CD4-positive, alpha-beta T cell (primary cell): ENCODE results near the gene MYH6. TPM values are rescaled to one million over a fixed set of nuclear protein-coding genes. Genes with fewer than 3 reads are reported as not detected.

ENCODE experiments used
- ATAC-seq: fragments of 200-7000 bp; cut with Tn5 transposase; one replicate; pipeline ENCODE4 v1.10.0; 2022; ENCODE audit warnings: mild to moderate bottlenecking; ENCODE audit not compliant: poor library complexity
- CTCF ChIA-PET: fragments of 350-600 bp; sonication (Branson Sonifier 250); formaldehyde crosslinking; loops from one replicate; lab custom pipeline; 2021; ENCODE audit warnings: antibody characterized with exemption, inconsistent platforms; lab: Charles Lee
- POLR2A ChIA-PET: fragments of 350-600 bp; sonication (Branson Sonifier 250); formaldehyde crosslinking; loops from one replicate; lab custom pipeline; 2021; ENCODE audit warnings: antibody characterized with exemption, inconsistent platforms; lab: Charles Lee
- DNase-seq, 14 experiments: peaks; one replicate each; pipeline ENCODE4 v3.0.0-alpha.2; 2013 to 2020; ENCODE audit warnings: mixed read lengths in 2 of 14
- H3K27ac ChIP-seq, 2 donors: one replicate each; pipeline versions ENCODE4 v1.5.1 to v1.7.0; 2013; ENCODE audit warnings: low read length in 2 of 2, low read depth in 1 of 2, mild to moderate bottlenecking in 1 of 2
- H3K27me3 ChIP-seq, 2 experiments: 1 replicate in 1 of 2; 2 replicates in 1 of 2; pipeline versions ENCODE4 v1.6.1 to v1.7.0; 2013; ENCODE audit warnings: low read length in 2 of 2, control low read depth in 1 of 2, mild to moderate bottlenecking in 1 of 2, moderate library complexity in 1 of 2; ENCODE audit not compliant: insufficient read depth in 2 of 2, control insufficient read depth in 1 of 2
- H3K36me3 ChIP-seq: one replicate; pipeline ENCODE4 v1.6.1; 2013; ENCODE audit warnings: low read length, control low read depth; ENCODE audit not compliant: insufficient read depth
- H3K4me1 ChIP-seq: one replicate; pipeline ENCODE4 v1.6.1; 2013; ENCODE audit warnings: low read length, control low read depth; ENCODE audit not compliant: insufficient read depth
- H3K4me3 ChIP-seq: one replicate; pipeline ENCODE4 v1.5.1; 2013; ENCODE audit warnings: mild to moderate bottlenecking, low read length, moderate library complexity
- H3K9me3 ChIP-seq, 2 experiments: 1 replicate in 1 of 2; 2 replicates in 1 of 2; pipeline versions ENCODE4 v1.6.1 to v1.7.0; 2013; ENCODE audit warnings: low read length in 2 of 2, mild to moderate bottlenecking in 2 of 2, control low read depth in 1 of 2, moderate library complexity in 1 of 2; ENCODE audit not compliant: control insufficient read depth in 1 of 2, insufficient read depth in 1 of 2
- H3K27ac Mint-ChIP-seq: one replicate; pipeline ENCODE4 v1.8.0; 2020; ENCODE audit warnings: mixed read lengths
- H3K27me3 Mint-ChIP-seq: one replicate; pipeline ENCODE4 v1.8.0; 2021; ENCODE audit warnings: mixed read lengths
- H3K36me3 Mint-ChIP-seq: one replicate; pipeline ENCODE4 v1.8.0; 2021; ENCODE audit warnings: low read depth, mixed read lengths
- H3K4me1 Mint-ChIP-seq: one replicate; pipeline ENCODE4 v1.8.0; 2021; ENCODE audit warnings: low read depth, mixed read lengths
- H3K4me3 Mint-ChIP-seq: one replicate; pipeline ENCODE4 v1.8.0; 2020; ENCODE audit warnings: mild to moderate bottlenecking, mixed read lengths
- H3K9me3 Mint-ChIP-seq: one replicate; pipeline ENCODE4 v1.8.0; 2020; ENCODE audit warnings: mixed read lengths
- intact Hi-C, 2 experiments: fragments of 100-400 bp; cut with DNase I in 1 of 2; cut with micrococcal nuclease in 1 of 2; formaldehyde crosslinking; loops; one replicate each; pipeline versions ENCODE4 v1.15.1 to v1.9.0; 2023 to 2025; cut with DNase I, micrococcal nuclease
- total RNA-seq, 174 experiments: library from RNA in 2 of 174; stranded (reverse) in 2 of 174; gene quantifications; one replicate each; pipeline ENCODE4 v1.2.3 and lab custom pipeline; 2021 to 2026
- TF ChIP-seq, protein P1 (sequence below): fragments of 200-600 bp; IDR thresholded peaks from one replicate; pipeline ENCODE4 v1.8.0; 2022; ENCODE audit warnings: antibody characterized with exemption, mild to moderate bottlenecking

MYH6 gene
- total RNA-seq, 2 experiments from 2014 or later, result not detected

DNA sequence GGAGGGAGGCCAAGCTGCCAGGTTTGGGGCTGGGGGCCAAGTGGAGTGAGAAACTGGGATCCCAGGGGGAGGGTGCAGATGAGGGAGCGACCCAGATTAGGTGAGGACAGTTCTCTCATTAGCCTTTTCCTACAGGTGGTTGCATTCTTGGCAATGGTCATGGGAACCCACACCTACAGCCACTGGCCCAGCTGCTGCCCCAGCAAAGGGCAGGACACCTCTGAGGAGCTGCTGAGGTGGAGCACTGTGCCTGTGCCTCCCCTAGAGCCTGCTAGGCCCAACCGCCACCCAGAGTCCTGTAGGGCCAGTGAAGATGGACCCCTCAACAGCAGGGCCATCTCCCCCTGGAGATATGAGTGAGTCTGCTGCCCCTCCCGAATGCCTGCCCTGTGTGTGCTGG lies 35.0 kb downstream of the MYH6 start:
- Histone ChIP-seq H3K27ac (no peak overlapping the region), H3K4me3 (no peak overlapping the region), H3K36me3 (no peaks in the 10 kb centered on the region), H3K4me1 (no peaks in the 10 kb centered on the region), H3K27me3 (peaks cover under 1 to 2% of the 10 kb centered on the region in 2 experiments), H3K9me3 (no peaks in the 10 kb centered on the region)
- CTCF ChIA-PET, result no interaction called here
- peaks cover 10% of the 10 kb centered on the region for H3K27me3 Mint-ChIP-seq
- no peaks in the 10 kb centered on the region for H3K9me3 Mint-ChIP-seq
- H3K36me3 Mint-ChIP-seq, result no peaks in the 10 kb centered on the region
- DNase-seq, result no peak
- H3K4me1 Mint-ChIP-seq, result no peaks in the 10 kb centered on the region
- POLR2A ChIA-PET, result no interaction called here
- H3K4me3 Mint-ChIP-seq, result no peak overlapping the region
- TF ChIP-seq, protein P1, sequence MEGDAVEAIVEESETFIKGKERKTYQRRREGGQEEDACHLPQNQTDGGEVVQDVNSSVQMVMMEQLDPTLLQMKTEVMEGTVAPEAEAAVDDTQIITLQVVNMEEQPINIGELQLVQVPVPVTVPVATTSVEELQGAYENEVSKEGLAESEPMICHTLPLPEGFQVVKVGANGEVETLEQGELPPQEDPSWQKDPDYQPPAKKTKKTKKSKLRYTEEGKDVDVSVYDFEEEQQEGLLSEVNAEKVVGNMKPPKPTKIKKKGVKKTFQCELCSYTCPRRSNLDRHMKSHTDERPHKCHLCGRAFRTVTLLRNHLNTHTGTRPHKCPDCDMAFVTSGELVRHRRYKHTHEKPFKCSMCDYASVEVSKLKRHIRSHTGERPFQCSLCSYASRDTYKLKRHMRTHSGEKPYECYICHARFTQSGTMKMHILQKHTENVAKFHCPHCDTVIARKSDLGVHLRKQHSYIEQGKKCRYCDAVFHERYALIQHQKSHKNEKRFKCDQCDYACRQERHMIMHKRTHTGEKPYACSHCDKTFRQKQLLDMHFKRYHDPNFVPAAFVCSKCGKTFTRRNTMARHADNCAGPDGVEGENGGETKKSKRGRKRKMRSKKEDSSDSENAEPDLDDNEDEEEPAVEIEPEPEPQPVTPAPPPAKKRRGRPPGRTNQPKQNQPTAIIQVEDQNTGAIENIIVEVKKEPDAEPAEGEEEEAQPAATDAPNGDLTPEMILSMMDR, result no peak
- no peak for ATAC-seq
- intact Hi-C loops, result no loop called here
- H3K27ac Mint-ChIP-seq, result no peak overlapping the region

DNA sequence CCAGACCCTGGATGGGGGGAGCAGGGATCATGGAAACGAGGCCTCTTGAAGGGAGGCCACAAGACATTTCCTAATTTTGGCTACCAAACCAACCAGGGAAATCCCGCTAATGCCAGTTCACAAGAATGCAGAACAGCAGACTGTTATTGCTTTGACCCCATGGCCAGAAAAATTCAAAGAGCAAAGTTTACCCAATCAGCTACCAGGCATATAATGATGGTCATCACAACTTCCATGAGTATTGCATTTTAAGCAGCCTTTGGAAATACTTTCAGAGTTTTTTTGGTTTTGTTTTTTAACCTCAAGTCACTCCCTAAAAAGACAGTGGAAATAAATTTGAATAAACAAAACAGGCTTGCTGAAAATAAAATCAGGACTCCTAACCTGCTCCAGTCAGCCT lies 35.6 kb downstream of the MYH6 start, which contains the start of gene IL25:
IL25 (plus strand) TSS at position 301 of the 400 bp plus-strand sequence.
- Histone ChIP-seq H3K27me3 (peaks cover 5 to 6% of the 10 kb centered on the region in 2 experiments), H3K27ac (no peak within 1 kb of the TSS), H3K4me3 (no peak within 1 kb of the TSS), H3K9me3 (no peaks in the 10 kb centered on the region), H3K4me1 (no peaks in the 10 kb centered on the region), H3K36me3 (no peaks in the 10 kb centered on the region)
- TF ChIP-seq, protein P1, result no peak
- DNase-seq (no peak), ATAC-seq (no peak)
- Mint-ChIP-seq H3K4me1 (no peaks in the 10 kb centered on the region), H3K36me3 (no peaks in the 10 kb centered on the region), H3K27ac (no peak within 1 kb of the TSS), H3K27me3 (peaks cover 14% of the 10 kb centered on the region), H3K9me3 (no peaks in the 10 kb centered on the region), H3K4me3 (no peak within 1 kb of the TSS)
- intact Hi-C loops, result no loop called here
- ChIA-PET POLR2A (no interaction called here), CTCF (no interaction called here)

DNA sequence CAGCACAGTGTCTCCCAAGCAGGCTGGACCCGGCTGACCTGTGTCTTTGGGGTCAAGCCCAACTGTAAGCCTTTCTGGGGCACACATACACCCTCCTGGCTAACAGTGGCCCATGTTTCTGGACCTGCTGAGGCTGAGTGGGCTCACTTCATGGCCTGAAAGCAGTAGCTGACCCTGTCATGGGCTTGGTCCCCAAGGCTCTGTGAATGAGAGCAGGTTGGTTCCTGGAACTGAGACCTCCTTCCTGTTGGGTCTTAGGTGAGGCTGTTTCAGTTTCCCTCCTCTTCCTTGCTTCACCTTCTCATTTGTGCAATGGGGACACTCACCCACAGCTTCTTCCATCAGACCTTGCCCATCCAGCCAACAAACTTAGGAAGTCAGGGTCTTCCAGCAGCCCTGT lies 36.2 kb downstream of the MYH6 start:
- Mint-ChIP-seq H3K27ac (no peak overlapping the region), H3K27me3 (peaks cover 20% of the 10 kb centered on the region), H3K4me1 (no peaks in the 10 kb centered on the region), H3K9me3 (no peaks in the 10 kb centered on the region), H3K4me3 (no peak overlapping the region), H3K36me3 (no peaks in the 10 kb centered on the region)
- ATAC-seq (no peak), DNase-seq (no peak)
- intact Hi-C loops, result no loop called here
- H3K4me1 ChIP-seq, result no peaks in the 10 kb centered on the region
- no peak overlapping the region for H3K27ac ChIP-seq
- TF ChIP-seq, protein P1, result no peak
- H3K9me3 ChIP-seq, result no peaks in the 10 kb centered on the region
- H3K36me3 ChIP-seq, result no peaks in the 10 kb centered on the region
- CTCF ChIA-PET, result no interaction called here
- POLR2A ChIA-PET, result no interaction called here
- H3K4me3 ChIP-seq, result no peak overlapping the region
- H3K27me3 ChIP-seq, result peaks cover 11% of the 10 kb centered on the region in 2 experiments
